ENCODE results near the gene SLC39A11. TPM values are rescaled to one million over a fixed set of nuclear protein-coding genes. Genes with fewer than 3 reads are reported as not detected.
"Not testable (repeated sequence)": the region's sequence is repeated elsewhere in the genome, so short reads cannot be mapped to it uniquely, and the experiment has no call there.

Gene SLC39A11
- total RNA-seq, 2 experiments from 2014 or later = 17.0 to 17.3 TPM

- Mint-ChIP-seq H3K36me3 (ENCODE audit: low read depth) (no peaks in the 10 kb centered on the region), H3K4me1 (no peaks in the 10 kb centered on the region), H3K27me3 (no peaks in the 10 kb centered on the region), H3K27ac (no peak overlapping the region), H3K4me3 (no peak overlapping the region), H3K9me3 (no peaks in the 10 kb centered on the region)
- ChIA-PET CTCF (no interaction called here), POLR2A (no interaction called here)
- DNase-seq = no peak
These were observed 193.8 kb downstream of the SLC39A11 start for GRCh38 chr17:72898725-72899124.

DNA sequence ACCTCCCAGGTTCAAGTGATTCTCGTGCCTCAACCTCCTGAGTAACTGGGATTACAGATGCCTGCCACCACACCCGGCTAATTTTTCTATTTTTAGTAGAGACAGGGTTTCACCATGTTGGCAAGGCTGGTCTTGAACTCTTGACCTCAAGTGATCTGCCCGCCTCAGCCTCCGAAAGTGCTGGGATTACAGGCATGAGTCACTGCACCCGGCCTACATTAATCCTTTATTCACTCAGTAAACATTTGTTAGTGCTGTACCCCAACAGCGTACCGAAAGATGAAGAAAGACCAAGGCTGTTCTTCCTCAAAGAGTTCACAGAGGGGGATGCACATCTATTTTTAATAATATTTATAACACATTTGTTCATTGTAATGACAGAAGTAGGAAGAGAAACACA is 196.2 kb downstream of the SLC39A11 start:
- DNase-seq; H3K36me3 Mint-ChIP-seq (ENCODE audit: low read depth); H3K4me1 Mint-ChIP-seq; CTCF ChIA-PET; H3K9me3 Mint-ChIP-seq; H3K4me3 Mint-ChIP-seq; POLR2A ChIA-PET; H3K27me3 Mint-ChIP-seq; H3K27ac Mint-ChIP-seq: not testable (repeated sequence)

DNA sequence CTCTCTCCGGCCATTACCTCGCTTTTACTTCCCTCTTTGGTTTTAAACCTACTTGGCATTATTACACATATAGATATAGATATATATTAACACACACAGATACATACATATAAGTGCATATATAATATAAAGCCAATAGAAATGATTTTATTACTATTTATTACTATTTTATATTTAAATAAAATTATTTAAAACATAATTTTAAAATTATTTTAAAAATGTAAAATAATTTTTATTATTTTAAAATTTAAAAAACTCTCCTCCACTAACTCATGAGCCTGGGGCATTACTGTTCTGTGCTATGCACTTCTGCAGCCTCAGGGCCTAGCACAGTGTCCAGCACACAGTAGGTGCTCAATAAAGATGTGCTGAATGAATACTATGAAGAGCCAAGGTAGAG is 200.9 kb downstream of the SLC39A11 start:
- Mint-ChIP-seq H3K27ac (no peak overlapping the region), H3K4me3 (no peak overlapping the region), H3K36me3 (ENCODE audit: low read depth) (no peaks in the 10 kb centered on the region), H3K27me3 (no peaks in the 10 kb centered on the region), H3K9me3 (no peaks in the 10 kb centered on the region), H3K4me1 (peaks cover 7% of the 10 kb centered on the region)
- ChIA-PET POLR2A (no interaction called here), CTCF (no interaction called here)
- DNase-seq = no peak

- H3K9me3 Mint-ChIP-seq = no peaks in the 10 kb centered on the region
- H3K4me1 Mint-ChIP-seq = peaks cover 7% of the 10 kb centered on the region
- no peak for DNase-seq
- no peaks in the 10 kb centered on the region for H3K36me3 Mint-ChIP-seq (ENCODE audit: low read depth)
- H3K27ac Mint-ChIP-seq = no peak overlapping the region
- ChIA-PET POLR2A (no interaction called here), CTCF (interaction anchor here (0.7 to 0.8 kb wide), 2 partner anchors 10 to 165 kb away, joined by 3 read pairs; no protein-coding TSS in a partner anchor)
- H3K4me3 Mint-ChIP-seq = no peak overlapping the region
- H3K27me3 Mint-ChIP-seq = no peaks in the 10 kb centered on the region
These were observed 201.8 kb downstream of the SLC39A11 start for GRCh38 chr17:72890711-72891110.

GRCh38 chr17:72887917-72888316 is 204.6 kb downstream of the SLC39A11 start:
- Mint-ChIP-seq H3K27ac (no peak overlapping the region), H3K4me3 (no peak overlapping the region), H3K4me1 (peaks cover 7% of the 10 kb centered on the region), H3K27me3 (no peaks in the 10 kb centered on the region), H3K36me3 (ENCODE audit: low read depth) (peaks cover 5% of the 10 kb centered on the region), H3K9me3 (no peaks in the 10 kb centered on the region)
- no peak for DNase-seq
- ChIA-PET CTCF (no interaction called here), POLR2A (no interaction called here)

GRCh38 chr17:72887322-72887721 is 205.2 kb downstream of the SLC39A11 start:
- Mint-ChIP-seq H3K27me3 (no peaks in the 10 kb centered on the region), H3K4me3 (no peak overlapping the region)
- CTCF ChIA-PET = no interaction called here

GRCh38 chr17:72886622-72887021 is 205.9 kb downstream of the SLC39A11 start:
- H3K36me3 Mint-ChIP-seq (ENCODE audit: low read depth) = peaks cover 5% of the 10 kb centered on the region

More at GRCh38 chr17:72887322-72887721, 205.2 kb downstream of the SLC39A11 start:
- POLR2A ChIA-PET = no interaction called here
- no peak overlapping the region for H3K27ac Mint-ChIP-seq
- peaks cover 7% of the 10 kb centered on the region for H3K4me1 Mint-ChIP-seq
- H3K36me3 Mint-ChIP-seq (ENCODE audit: low read depth) = peaks cover 5% of the 10 kb centered on the region
- no peaks in the 10 kb centered on the region for H3K9me3 Mint-ChIP-seq
- DNase-seq = no peak

GRCh38 chr17:72884066-72884465 is 208.4 kb downstream of the SLC39A11 start:
- CTCF ChIA-PET = interaction anchor here (1.3 to 1.4 kb wide), 2 partner anchors 156 to 327 kb away, joined by 3 to 5 read pairs; no protein-coding TSS in a partner anchor
- DNase-seq = no peak
- Mint-ChIP-seq H3K27me3 (no peaks in the 10 kb centered on the region), H3K9me3 (peaks cover 8% of the 10 kb centered on the region), H3K4me3 (no peak overlapping the region), H3K36me3 (ENCODE audit: low read depth) (peaks cover 16% of the 10 kb centered on the region), H3K27ac (no peak overlapping the region), H3K4me1 (peaks cover 3% of the 10 kb centered on the region)
- POLR2A ChIA-PET = no interaction called here

More at GRCh38 chr17:72886622-72887021, 205.9 kb downstream of the SLC39A11 start:
- H3K4me1 Mint-ChIP-seq = peaks cover 7% of the 10 kb centered on the region
- CTCF ChIA-PET = no interaction called here
- POLR2A ChIA-PET = no interaction called here
- DNase-seq = no peak
- no peaks in the 10 kb centered on the region for H3K27me3 Mint-ChIP-seq
- H3K9me3 Mint-ChIP-seq = no peaks in the 10 kb centered on the region
- no peak overlapping the region for H3K4me3 Mint-ChIP-seq
- H3K27ac Mint-ChIP-seq = no peak overlapping the region

- H3K4me1 Mint-ChIP-seq = peaks cover 3% of the 10 kb centered on the region
- H3K27me3 Mint-ChIP-seq = no peaks in the 10 kb centered on the region
- CTCF ChIA-PET = interaction anchor here (1.4 kb wide), 1 partner anchor 156 kb away, joined by 3 read pairs; no protein-coding TSS in a partner anchor
- POLR2A ChIA-PET = no interaction called here
- H3K9me3 Mint-ChIP-seq = peaks cover 11% of the 10 kb centered on the region
- H3K4me3 Mint-ChIP-seq = no peak overlapping the region
- peaks cover 16% of the 10 kb centered on the region for H3K36me3 Mint-ChIP-seq (ENCODE audit: low read depth)
- H3K27ac Mint-ChIP-seq = no peak overlapping the region
- no peak for DNase-seq
These were observed 209.1 kb downstream of the SLC39A11 start for GRCh38 chr17:72883351-72883750.

DNA sequence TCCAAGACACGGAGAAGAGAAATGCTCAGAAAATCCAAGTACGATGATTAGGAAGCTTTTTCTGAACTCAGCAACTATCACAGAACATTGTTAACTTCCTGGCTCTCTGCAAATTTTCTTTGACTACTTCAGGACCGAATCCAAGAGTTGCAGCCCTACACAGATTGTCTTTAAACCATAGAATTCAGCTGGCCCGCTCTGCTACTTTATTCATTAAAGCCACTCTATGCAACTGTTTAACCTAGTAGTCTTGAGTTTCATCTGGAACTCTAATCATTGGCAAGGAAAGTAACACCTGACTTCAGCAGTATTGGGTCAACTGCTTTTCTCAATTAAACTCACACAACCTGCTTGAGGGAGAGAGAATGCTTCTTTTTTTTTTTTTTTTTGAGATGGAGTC is 210.1 kb downstream of the SLC39A11 start:
- H3K4me1 Mint-ChIP-seq = no peaks in the 10 kb centered on the region
- no peaks in the 10 kb centered on the region for H3K27me3 Mint-ChIP-seq
- H3K4me3 Mint-ChIP-seq = no peak overlapping the region
- no peak overlapping the region for H3K27ac Mint-ChIP-seq
- peaks cover 12% of the 10 kb centered on the region for H3K9me3 Mint-ChIP-seq
- no peak for DNase-seq
- ChIA-PET POLR2A (no interaction called here), CTCF (interaction anchor here (1.4 kb wide), 1 partner anchor 155 kb away, joined by 3 read pairs; no protein-coding TSS in a partner anchor)
- peaks cover 16% of the 10 kb centered on the region for H3K36me3 Mint-ChIP-seq (ENCODE audit: low read depth)

DNA sequence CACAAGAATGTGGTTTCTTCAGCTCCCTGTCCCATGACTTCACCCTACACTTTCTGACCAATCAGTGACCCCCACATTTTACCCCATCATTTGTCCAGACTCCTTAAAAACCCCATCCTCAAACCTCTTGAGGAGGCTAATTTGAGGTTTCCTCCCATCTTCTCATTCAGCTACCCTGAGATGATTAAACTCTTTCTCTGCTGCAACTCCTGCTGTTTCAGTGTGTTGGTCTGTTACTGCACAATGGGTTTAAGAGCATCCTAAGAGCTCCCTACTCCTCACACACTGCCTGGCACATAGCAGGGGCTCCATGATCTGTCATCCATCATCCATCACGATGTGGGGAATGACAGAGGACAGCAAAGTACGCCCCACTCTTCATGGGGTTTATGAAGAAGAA is 212.6 kb downstream of the SLC39A11 start:
- Mint-ChIP-seq H3K27me3 (no peaks in the 10 kb centered on the region), H3K4me1 (no peaks in the 10 kb centered on the region), H3K9me3 (peaks cover 30% of the 10 kb centered on the region), H3K27ac (no peak overlapping the region), H3K4me3 (no peak overlapping the region), H3K36me3 (ENCODE audit: low read depth) (peaks cover 27% of the 10 kb centered on the region)
- DNase-seq = no peak
- CTCF ChIA-PET = interaction anchor here (0.6 kb wide), 1 partner anchor 153 kb away, joined by 4 read pairs; no protein-coding TSS in a partner anchor
- POLR2A ChIA-PET = no interaction called here

GRCh38 chr17:72878975-72879660 is 213.4 kb downstream of the SLC39A11 start:
- ChIA-PET CTCF (no interaction called here), POLR2A (no interaction called here)
- Mint-ChIP-seq H3K27ac (no peak overlapping the region), H3K4me1 (no peaks in the 10 kb centered on the region), H3K9me3 (peaks cover 31% of the 10 kb centered on the region), H3K27me3 (no peaks in the 10 kb centered on the region), H3K4me3 (no peak overlapping the region), H3K36me3 (ENCODE audit: low read depth) (peaks cover 27% of the 10 kb centered on the region)
- DNase-seq = no peak

GRCh38 chr17:72877348-72877747 is 215.1 kb downstream of the SLC39A11 start:
- Mint-ChIP-seq H3K27ac (no peak overlapping the region), H3K27me3 (no peaks in the 10 kb centered on the region), H3K4me1 (no peaks in the 10 kb centered on the region), H3K36me3 (ENCODE audit: low read depth) (peaks cover 28% of the 10 kb centered on the region), H3K9me3 (peaks cover 39% of the 10 kb centered on the region), H3K4me3 (no peak overlapping the region)
- no peak for DNase-seq
- ChIA-PET CTCF (no interaction called here), POLR2A (no interaction called here)

DNA sequence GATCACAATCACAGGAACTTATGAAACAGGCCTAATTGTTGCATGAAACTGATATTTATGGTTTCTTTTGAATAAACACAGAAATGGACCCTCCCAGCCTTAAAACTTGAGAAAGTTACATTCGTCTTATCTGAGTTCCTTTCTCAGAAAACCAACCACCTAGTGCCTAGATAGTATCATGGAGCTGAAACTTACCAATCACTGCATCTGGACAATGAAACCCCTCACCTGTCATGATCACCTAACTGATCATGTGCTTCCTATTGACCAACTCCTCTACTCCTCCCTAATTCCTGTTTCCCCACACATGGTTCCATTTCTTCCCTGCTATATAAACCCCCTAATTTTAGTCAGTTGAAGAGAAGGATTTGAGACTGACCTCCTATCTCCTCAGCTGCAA is 216.1 kb downstream of the SLC39A11 start:
- Mint-ChIP-seq H3K27me3 (no peaks in the 10 kb centered on the region), H3K36me3 (ENCODE audit: low read depth) (peaks cover 28% of the 10 kb centered on the region), H3K4me3 (no peak overlapping the region), H3K27ac (no peak overlapping the region), H3K4me1 (no peaks in the 10 kb centered on the region), H3K9me3 (peaks cover 39% of the 10 kb centered on the region)
- ChIA-PET POLR2A (no interaction called here), CTCF (no interaction called here)
- no peak for DNase-seq

Measured in activated CD4-positive, alpha-beta memory T cell treated with anti-CD3 and anti-CD28 coated beads, Interleukin-2, amount 10 ng/mL, durations not matched to agents 7 days and 5 days (primary cell).